AG04450 (cell line): ENCODE data around the gene SF3B3. TPM values are rescaled to one million over a fixed set of nuclear protein-coding genes. Genes with fewer than 3 reads are reported as not detected.

ENCODE experiments used
- CTCF ChIA-PET: fragments of 300-600, 350-600 bp; formaldehyde crosslinking; extraction: SDS; loops from one replicate; lab custom pipeline; 2022; ENCODE audit warnings: antibody characterized with exemption, inconsistent platforms; lab: Charles Lee
- POLR2A ChIA-PET: fragments of 350-600 bp; formaldehyde crosslinking; extraction: SDS; loops from one replicate; lab custom pipeline; 2021; ENCODE audit warnings: antibody characterized with exemption, inconsistent platforms; lab: Yijun Ruan, JAX
- DNase-seq: peaks from one replicate; pipeline ENCODE4 v3.0.0-alpha.2; 2011; ENCODE audit warnings: low read depth, low spot score
- H3K27ac ChIP-seq: one replicate; pipeline ENCODE4 v1.5.1; 2012; ENCODE audit warnings: low read depth, low read length, control low read depth
- H3K27me3 ChIP-seq: one replicate; pipeline ENCODE4 v1.6.0; 2012; ENCODE audit warnings: low read length; ENCODE audit not compliant: control insufficient read depth, insufficient read depth
- H3K4me3 ChIP-seq: 2 replicates; pipeline ENCODE4 v1.5.1; 2011; ENCODE audit warnings: mild to moderate bottlenecking, low read depth, low read length, control low read depth
- H3K9me3 ChIP-seq: 2 replicates; pipeline ENCODE4 v1.5.1; 2012; ENCODE audit warnings: low read length; ENCODE audit not compliant: control insufficient read depth, insufficient read depth
- CTCF ChIP-seq: IDR thresholded peaks from 2 replicates; pipeline ENCODE4 v1.5.1; 2011; ENCODE audit warnings: low read depth, low read length, control low read depth, inconsistent platforms
- polyA plus RNA-seq: library from polyadenylated mRNA; depleted of rRNA; stranded (reverse); fragments of >200 nt; gene quantifications from 2 replicates; pipeline ENCODE4 v1.2.3, GENCODE V29; 2011

SF3B3 gene
- polyA plus RNA-seq, 1 experiment = 139 TPM

- DNase-seq = no peak
- POLR2A ChIA-PET = interaction anchor here (1.7 kb wide), 1 partner anchor 22 kb away, joined by 9 read pairs; no protein-coding TSS in a partner anchor
- no peaks in the 10 kb centered on the region for H3K27me3 ChIP-seq
- TF ChIP-seq CTCF = no peak
- no peaks in the 10 kb centered on the region for H3K9me3 ChIP-seq
- H3K4me3 ChIP-seq = no peak overlapping the region
- CTCF ChIA-PET = interaction anchor here (0.7 kb wide), 1 partner anchor 64 kb away, joined by 4 read pairs; no protein-coding TSS in a partner anchor
- H3K27ac ChIP-seq = peak overlapping the region; percentile 52
Measured at GRCh38 chr16:70575376-70575775, 51.8 kb downstream of the SF3B3 start.

DNA sequence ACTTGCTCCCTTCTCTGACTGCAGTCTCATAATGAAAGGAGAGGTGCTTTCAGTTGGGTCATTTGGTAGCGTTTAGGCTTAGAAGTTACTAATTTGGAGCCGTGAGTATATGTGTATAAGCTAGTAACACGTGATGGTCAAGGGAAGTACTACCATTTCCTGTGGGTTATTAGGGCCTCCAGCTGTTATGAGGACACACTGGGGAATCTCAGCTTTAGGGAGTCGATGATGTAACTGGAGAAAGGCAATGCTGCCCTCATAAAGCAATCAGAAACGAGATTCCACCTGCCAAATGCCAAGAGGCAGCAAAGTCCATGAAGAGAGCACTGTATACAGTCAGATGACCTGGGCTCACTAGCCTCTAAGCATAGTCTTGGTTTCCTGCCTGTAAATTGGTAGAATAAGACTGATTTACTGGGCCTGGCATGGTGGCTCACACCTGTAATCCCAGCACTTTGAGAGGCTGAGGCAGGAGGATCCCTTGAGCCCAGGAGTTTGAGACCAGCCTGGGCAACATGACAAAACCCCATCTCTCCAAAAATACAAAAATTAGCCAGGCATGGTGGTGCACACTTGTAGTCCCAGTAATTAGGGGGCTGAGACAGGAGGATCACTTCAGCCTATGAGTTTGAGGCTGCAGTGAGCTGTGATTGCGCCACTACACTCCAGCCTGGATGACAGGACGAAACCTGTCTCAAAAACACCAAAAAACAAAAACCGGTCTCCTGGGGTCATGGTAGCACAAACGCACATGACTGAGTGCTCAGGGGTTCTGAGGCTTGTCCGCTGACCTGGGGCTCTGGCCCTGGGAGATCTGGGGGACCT, 53.0 kb downstream of the SF3B3 start:
- peak overlapping the region; percentile 57 for H3K27ac ChIP-seq
- ChIA-PET CTCF (interaction anchor here (0.7 kb wide), 1 partner anchor 13 kb away, joined by 4 read pairs; no protein-coding TSS in a partner anchor), POLR2A (interaction anchor here (0.6 to 1.7 kb wide), 3 partner anchors 23 to 195 kb away, joined by 3 to 9 read pairs (median 4); no protein-coding TSS in a partner anchor)
- H3K27me3 ChIP-seq = no peaks in the 10 kb centered on the region
- no peaks in the 10 kb centered on the region for H3K9me3 ChIP-seq
- TF ChIP-seq CTCF = no peak
- peak; percentile 59 for DNase-seq
- no peak overlapping the region for H3K4me3 ChIP-seq

- POLR2A ChIA-PET = interaction anchor here (1.7 kb wide), 1 partner anchor 24 kb away, joined by 9 read pairs; no protein-coding TSS in a partner anchor
- H3K27ac ChIP-seq = peak overlapping the region; percentile 57
- CTCF ChIA-PET = no interaction called here
- no peaks in the 10 kb centered on the region for H3K27me3 ChIP-seq
- no peaks in the 10 kb centered on the region for H3K9me3 ChIP-seq
- DNase-seq = no peak
- H3K4me3 ChIP-seq = no peak overlapping the region
- no peak for TF ChIP-seq CTCF
Measured at GRCh38 chr16:70577256-70577698, 53.7 kb downstream of the SF3B3 start.

DNA sequence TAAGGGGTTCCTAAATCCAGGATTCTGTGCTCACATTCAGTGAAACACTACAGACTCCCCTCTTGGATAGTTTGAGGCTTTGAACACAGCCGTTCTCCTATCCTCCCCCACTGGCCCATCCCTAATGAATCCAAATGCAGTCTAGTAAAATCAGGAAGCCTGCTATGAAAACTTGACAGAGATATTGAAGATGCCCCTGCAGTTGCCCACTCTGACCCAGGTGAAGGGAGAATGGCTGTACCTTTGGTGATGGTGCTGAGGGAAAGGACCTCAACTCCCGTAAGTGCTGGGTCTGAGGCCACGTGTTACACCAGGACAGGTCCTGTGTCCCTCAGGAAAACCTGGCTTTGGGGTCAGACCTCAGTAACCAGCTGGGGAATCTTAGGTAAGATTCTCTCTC, 54.4 kb downstream of the SF3B3 start:
- H3K27ac ChIP-seq = no peak overlapping the region
- no peak for DNase-seq
- ChIA-PET CTCF (interaction anchor here (0.6 kb wide), 1 partner anchor 13 kb away, joined by 4 read pairs; no protein-coding TSS in a partner anchor), POLR2A (interaction anchor here (0.6 to 0.7 kb wide), 2 partner anchors 10 to 73 kb away, joined by 3 to 9 read pairs; no protein-coding TSS in a partner anchor)
- no peaks in the 10 kb centered on the region for H3K27me3 ChIP-seq
- no peaks in the 10 kb centered on the region for H3K9me3 ChIP-seq
- TF ChIP-seq CTCF = no peak
- no peak overlapping the region for H3K4me3 ChIP-seq
